HG03442 (cell line): ENCODE measurements around the gene ITSN1.
"Not testable (repeated sequence)": the region's sequence is repeated elsewhere in the genome, so short reads cannot be mapped to it uniquely, and the experiment has no call there.

Experiments
- ATAC-seq: cut with Tn5 transposase; IDR thresholded peaks from one replicate; pipeline ENCODE4 v1.9.1; 2021; ENCODE audit warnings: mild to moderate bottlenecking, moderate library complexity; ENCODE audit not compliant: unreplicated experiment

Gene ITSN1

GRCh38 chr21:33915368-33916199 is 273.3 kb downstream of the ITSN1 start, which contains the start of gene ATP5PO:
TSS of gene ATP5PO (minus strand) at chr21:33915804. CDS start at chr21:33915763, 41 bp downstream.
- ATAC-seq = peak; percentile 97

- no peak for ATAC-seq
These were observed 273.9 kb downstream of the ITSN1 start for GRCh38 chr21:33916200-33916567.

- no peak for ATAC-seq
These were observed 275.1 kb downstream of the ITSN1 start for GRCh38 chr21:33917421-33917820.

GRCh38 chr21:33924079-33924765 is 281.9 kb downstream of the ITSN1 start:
- ATAC-seq = peak; percentile 59

- ATAC-seq = no peak
These were observed 282.4 kb downstream of the ITSN1 start for GRCh38 chr21:33924766-33925100.

- ATAC-seq = not testable (repeated sequence)
These were observed 283.9 kb downstream of the ITSN1 start for GRCh38 chr21:33926248-33926647.

GRCh38 chr21:33931052-33931798 is 288.9 kb downstream of the ITSN1 start:
- not testable (repeated sequence) for ATAC-seq

GRCh38 chr21:33931799-33932390 is 289.6 kb downstream of the ITSN1 start:
- ATAC-seq = no peak

- ATAC-seq = no peak
These were observed 290.4 kb downstream of the ITSN1 start for GRCh38 chr21:33932731-33933130.

- no peak for ATAC-seq
These were observed 294.2 kb downstream of the ITSN1 start for GRCh38 chr21:33936301-33937038.

GRCh38 chr21:33937146-33937545 is 294.8 kb downstream of the ITSN1 start:
- no peak for ATAC-seq

- no peak for ATAC-seq
These were observed 295.6 kb downstream of the ITSN1 start for GRCh38 chr21:33937931-33938339.

- no peak for ATAC-seq
These were observed 296.1 kb downstream of the ITSN1 start for GRCh38 chr21:33938381-33938780.

GRCh38 chr21:33939226-33939625 is 296.9 kb downstream of the ITSN1 start:
- no peak for ATAC-seq

GRCh38 chr21:33940164-33940880 is 298.0 kb downstream of the ITSN1 start:
- no peak for ATAC-seq

GRCh38 chr21:33940881-33941245 is 298.6 kb downstream of the ITSN1 start:
- no peak for ATAC-seq

GRCh38 chr21:33942426-33942825 is 300.1 kb downstream of the ITSN1 start:
- ATAC-seq = no peak

GRCh38 chr21:33943293-33943692 is 301.0 kb downstream of the ITSN1 start:
- no peak for ATAC-seq

GRCh38 chr21:33944185-33944763 is 302.0 kb downstream of the ITSN1 start:
- no peak for ATAC-seq
